ENCODE results near the gene SQSTM1.

DNA sequence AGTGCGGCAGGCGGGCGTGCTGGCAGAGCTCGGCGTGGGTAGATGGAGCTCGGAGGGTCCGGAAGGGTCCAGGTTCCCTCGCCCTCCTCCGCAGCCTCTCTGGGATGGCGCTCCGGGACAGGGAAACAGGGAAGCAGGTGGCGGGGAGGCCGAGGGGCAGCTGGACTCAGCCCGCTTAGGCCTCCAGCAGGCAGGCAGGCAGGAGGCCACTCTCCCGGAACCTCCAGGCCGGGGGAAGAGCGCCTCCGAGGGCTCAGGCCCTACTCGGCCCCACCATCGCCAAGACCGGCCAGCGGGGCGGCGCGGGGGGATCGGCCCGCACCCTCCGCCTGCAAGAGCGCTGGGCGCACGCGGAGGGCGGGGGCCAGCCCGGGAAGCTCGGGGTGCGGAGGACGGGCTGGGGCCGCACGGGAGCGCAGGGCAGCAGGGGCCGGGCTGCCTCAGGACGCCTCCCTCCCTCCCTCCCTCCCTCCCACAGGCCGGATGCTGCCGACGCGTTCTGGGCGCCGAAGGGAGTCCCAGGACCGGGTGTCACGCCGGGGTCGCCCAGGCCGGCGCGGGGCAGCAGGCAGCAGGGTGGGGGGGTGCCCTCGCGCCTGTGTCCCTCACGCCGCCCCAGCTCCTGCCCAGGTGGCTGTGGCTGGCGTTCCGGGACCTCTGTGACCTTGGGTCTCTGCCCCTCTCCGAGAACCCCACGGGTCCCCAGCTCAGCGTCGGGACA is 15.0 kb upstream of the SQSTM1 start:
- no peak for TF ChIP-seq EZH2 (IDR thresholded peaks at IDR 0.05; ENCODE audit: low read depth)
- no peak for TF ChIP-seq CTCF (conservative IDR thresholded peaks at IDR 0.05)

All from PC-9 (cell line).